ENCODE data around the gene RPS3.

GRCh38 chr11:75442161-75442885 lies 43.0 kb downstream of the RPS3 start:
- no peak for TF ChIP-seq CTCF (conservative IDR thresholded peaks at IDR 0.05 in 1 of 2, IDR thresholded peaks at IDR 0.05 in 1 of 2; ENCODE audit: extremely low read depth in 1 of 2, insufficient read depth in 1 of 2, low read depth in 1 of 2, low read length in 2 of 2)
- TF ChIP-seq EZH2 (IDR thresholded peaks at IDR 0.05; ENCODE audit: borderline replicate concordance, low read length) = no peak

All from mammary epithelial cell (primary cell).